SK-N-SH (cell line): ENCODE results near the gene SYNJ1. TPM values are rescaled to one million over a fixed set of nuclear protein-coding genes. Genes with fewer than 3 reads are reported as not detected.
A peak's percentile ranks its signal among the peaks of the same experiment; 100 is the strongest.

ENCODE experiments used
- CTCF ChIA-PET: fragments of 300-600, 350-600 bp; formaldehyde crosslinking; extraction: SDS; loops from one replicate; lab custom pipeline; 2021; lab: Yijun Ruan, JAX
- POLR2A ChIA-PET: fragments of 350-600 bp; sonication (Branson Sonifier 250); formaldehyde crosslinking; extraction: SDS; loops from one replicate; lab custom pipeline; 2020; ENCODE audit warnings: antibody characterized with exemption, inconsistent platforms; lab: Yijun Ruan, JAX
- DNase-seq: peaks from one replicate; pipeline ENCODE4 v3.0.0; 2012
- H2AFZ ChIP-seq: fragments of 200-600 bp; sonication (generic); 2 replicates; pipeline ENCODE4 v1.8.1; 2016; ENCODE audit warnings: antibody characterized with exemption, mild to moderate bottlenecking, low read depth
- H3F3A ChIP-seq: fragments of 200-600 bp; sonication (generic); replicated peaks from 2 replicates; pipeline ENCODE3; 2016; ENCODE audit warnings: antibody characterized with exemption, mild to moderate bottlenecking; ENCODE audit not compliant: insufficient read depth
- H3K27ac ChIP-seq, 2 experiments: fragments of 200-500 bp in 1 of 2; fragments of 200-600 bp in 1 of 2; sonication (Bioruptor generic) in 1 of 2; sonication (generic), shearing (Covaris generic) in 1 of 2; 2 replicates each; pipeline versions ENCODE4 v1.5.1 to v1.6.1; 2014 to 2016; ENCODE audit warnings: low read depth in 2 of 2, inconsistent platforms in 1 of 2, low read length in 1 of 2, mild to moderate bottlenecking in 1 of 2, mixed read lengths in 1 of 2
- H3K27me3 ChIP-seq: fragments of 200-600 bp; sonication (generic), shearing (Covaris generic); 2 replicates; pipeline ENCODE4 v1.6.1; 2016; ENCODE audit warnings: mixed run types; ENCODE audit not compliant: insufficient read depth
- H3K36me3 ChIP-seq, 2 experiments: fragments of 200-500 bp in 1 of 2; fragments of 200-600 bp in 1 of 2; sonication (Bioruptor generic) in 1 of 2; sonication (generic) in 1 of 2; replicated peaks in 1 of 2; 2 replicates each; pipeline versions ENCODE3 to v1.5.1; 2014 to 2016; ENCODE audit warnings: low read length in 1 of 2, mild to moderate bottlenecking in 1 of 2; ENCODE audit not compliant: insufficient read depth in 2 of 2, control insufficient read depth in 1 of 2
- H3K4me1 ChIP-seq, 2 experiments: fragments of 200-500 bp in 1 of 2; fragments of 200-600 bp in 1 of 2; sonication (Bioruptor generic) in 1 of 2; sonication (generic), shearing (Covaris generic) in 1 of 2; 2 replicates each; pipeline versions ENCODE4 v1.5.1 to v1.6.1; 2014 to 2016; ENCODE audit warnings: low read depth in 1 of 2, low read length in 1 of 2, mixed run types in 1 of 2; ENCODE audit not compliant: insufficient read depth in 2 of 2, control insufficient read depth in 1 of 2
- H3K4me2 ChIP-seq: fragments of 200-600 bp; sonication (generic), shearing (Covaris generic); 2 replicates; pipeline ENCODE4 v1.6.1; 2017; ENCODE audit warnings: mixed run types
- H3K4me3 ChIP-seq, 2 experiments: fragments of 200-500 bp in 1 of 2; fragments of 200-600 bp in 1 of 2; sonication (Bioruptor generic) in 1 of 2; sonication (generic), shearing (Covaris generic) in 1 of 2; 2 replicates each; pipeline versions ENCODE4 v1.5.1 to v1.8.1; 2014 to 2016; ENCODE audit warnings: low read depth in 2 of 2, inconsistent platforms in 1 of 2, low read length in 1 of 2, mild to moderate bottlenecking in 1 of 2, mixed read lengths in 1 of 2, moderate library complexity in 1 of 2
- H3K79me2 ChIP-seq: fragments of 200-600 bp; sonication (generic); 2 replicates; pipeline ENCODE4 v1.8.1; 2017; ENCODE audit warnings: mild to moderate bottlenecking; ENCODE audit not compliant: insufficient read depth
- H3K9ac ChIP-seq: fragments of 200-600 bp; sonication (generic); 2 replicates; pipeline ENCODE4 v1.6.1; 2017; ENCODE audit warnings: mixed run types
- H3K9me2 ChIP-seq: fragments of 200-600 bp; sonication (generic); 2 replicates; pipeline ENCODE4 v1.6.1; 2017; ENCODE audit warnings: mixed run types
- H3K9me3 ChIP-seq: fragments of 200-600 bp; sonication (generic); 2 replicates; pipeline ENCODE4 v1.6.1; 2017; ENCODE audit warnings: mixed run types, mild to moderate bottlenecking, moderate library complexity
- H4K20me1 ChIP-seq: fragments of 200-600 bp; sonication (generic); 2 replicates; pipeline ENCODE4 v1.6.1; 2017; ENCODE audit warnings: mild to moderate bottlenecking, mixed run types; ENCODE audit not compliant: insufficient read depth
- CHD2 ChIP-seq: fragments of 150-350 bp; IDR thresholded peaks from 2 replicates; pipeline ENCODE4 v1.6.1; 2018; ENCODE audit warnings: low read length; ENCODE audit not compliant: partially characterized antibody
- CTCF ChIP-seq: fragments of 200-600 bp; sonication (generic); IDR thresholded peaks from 2 replicates; pipeline ENCODE4 v1.6.1; 2017; ENCODE audit warnings: antibody characterized with exemption, mild to moderate bottlenecking, moderate library complexity
- EP300 ChIP-seq, 2 experiments: IDR thresholded peaks; 2 replicates each; pipeline versions ENCODE4 v1.4.0 to v1.6.1; 2012; ENCODE audit warnings: borderline replicate concordance in 1 of 2, low read depth in 1 of 2, low read length in 1 of 2
- FOXM1 ChIP-seq: IDR thresholded peaks from 2 replicates; pipeline ENCODE4 v1.4.0; 2012; ENCODE audit warnings: low read depth, mild to moderate bottlenecking
- RAD21 ChIP-seq: IDR thresholded peaks from 2 replicates; pipeline ENCODE4 v1.6.1; 2012; ENCODE audit warnings: mild to moderate bottlenecking, low read length
- RXRA ChIP-seq: IDR thresholded peaks from 2 replicates; pipeline ENCODE4 v1.4.0; 2012; ENCODE audit warnings: low read depth, mild to moderate bottlenecking, borderline replicate concordance
- WGBS: methylation state at CpG from one replicate; pipeline ENCODE4 v1.1.6; 2017; ENCODE audit warnings: low lambda C conversion rate; 5-methylcytosine and 5-hydroxymethylcytosine counted together
- polyA plus RNA-seq, 3 experiments: library from polyadenylated mRNA; depleted of rRNA; stranded (reverse); fragments of >200 nt; gene quantifications; 2 replicates each; pipeline ENCODE4 v1.2.3, GENCODE V29; 2012

Gene SYNJ1
- polyA plus RNA-seq, 1 of the 3 experiments (the other 2 are of a cell fraction) = 3.3 TPM

GRCh38 chr21:32693581-32693980, 34.2 kb downstream of the SYNJ1 start:
- no peak overlapping the region for H3K9ac ChIP-seq
- CTCF ChIA-PET = no interaction called here
- no peaks in the 10 kb centered on the region for H3K9me2 ChIP-seq

GRCh38 chr21:32690085-32690484, 37.7 kb downstream of the SYNJ1 start:
- Histone ChIP-seq H3K4me3 (no peak overlapping the region), H3K4me1 (no peaks in the 10 kb centered on the region), H3K9me3 (no peaks in the 10 kb centered on the region), H4K20me1 (no peaks in the 10 kb centered on the region), H3K4me2 (no peak overlapping the region), H3K79me2 (no peaks in the 10 kb centered on the region), H3K27me3 (no peaks in the 10 kb centered on the region), H3K9me2 (no peaks in the 10 kb centered on the region), H2AFZ (no peak overlapping the region), H3K9ac (no peak overlapping the region), H3F3A (no peaks in the 10 kb centered on the region), H3K27ac (no peak overlapping the region), H3K36me3 (peaks cover 17 to 21% of the 10 kb centered on the region in 2 experiments)
- CTCF ChIA-PET = no interaction called here
- WGBS = 49% methylated on average over 3 of the region's 3 CpGs
- no peak for DNase-seq
- POLR2A ChIA-PET = no interaction called here
- TF ChIP-seq RAD21 = no peak
- TF ChIP-seq CHD2 = no peak
- no peak for TF ChIP-seq EP300 (IDR thresholded peaks at IDR 0.05; ENCODE audit: borderline replicate concordance in 1 of 2, low read depth in 1 of 2, low read length in 1 of 2)
- TF ChIP-seq RXRA = no peak

More at GRCh38 chr21:32693581-32693980, 34.2 kb downstream of the SYNJ1 start:
- no peak for DNase-seq
- no peaks in the 10 kb centered on the region for H3K4me1 ChIP-seq
- no peak overlapping the region for H3K4me2 ChIP-seq
- peaks cover 5 to 17% of the 10 kb centered on the region in 2 experiments for H3K36me3 ChIP-seq
- TF ChIP-seq EP300 (IDR thresholded peaks at IDR 0.05; ENCODE audit: borderline replicate concordance in 1 of 2, low read depth in 1 of 2, low read length in 1 of 2) = no peak
- TF ChIP-seq FOXM1 = no peak
- no peak overlapping the region for H3K27ac ChIP-seq
- no peak overlapping the region for H3K4me3 ChIP-seq
- H2AFZ ChIP-seq = no peak overlapping the region
- H3F3A ChIP-seq = no peaks in the 10 kb centered on the region
- H3K27me3 ChIP-seq = no peaks in the 10 kb centered on the region
- H4K20me1 ChIP-seq = no peaks in the 10 kb centered on the region
- H3K9me3 ChIP-seq = no peaks in the 10 kb centered on the region
- H3K79me2 ChIP-seq = no peaks in the 10 kb centered on the region
- POLR2A ChIA-PET = no interaction called here

- Histone ChIP-seq H2AFZ (no peak overlapping the region), H3K4me3 (no peak overlapping the region), H3K9me3 (no peaks in the 10 kb centered on the region), H3K79me2 (no peaks in the 10 kb centered on the region), H3K27me3 (no peaks in the 10 kb centered on the region), H3K36me3 (peaks cover 6 to 21% of the 10 kb centered on the region in 2 experiments), H3K4me2 (no peak overlapping the region), H3F3A (no peaks in the 10 kb centered on the region), H3K27ac (no peak overlapping the region), H3K4me1 (peaks cover 0 to 5% of the 10 kb centered on the region in 2 experiments; a peak in 1 of 4 replicates), H3K9me2 (no peaks in the 10 kb centered on the region), H3K9ac (no peak overlapping the region), H4K20me1 (no peaks in the 10 kb centered on the region)
- no peak for DNase-seq
- WGBS = 88% methylated on average over 4 of the region's 4 CpGs
- TF ChIP-seq CTCF (0 out of 2 replicates have a peak, but pooled peaks have one; percentile 11), EP300 (IDR thresholded peaks at IDR 0.05; ENCODE audit: borderline replicate concordance in 1 of 2, low read depth in 1 of 2, low read length in 1 of 2) (no peak)
- ChIA-PET CTCF (no interaction called here), POLR2A (no interaction called here)
These were observed 40.0 kb downstream of the SYNJ1 start for GRCh38 chr21:32687643-32688345.
